ENCODE measurements around the gene CZIB. TPM values are rescaled to one million over a fixed set of nuclear protein-coding genes. Genes with fewer than 3 reads are reported as not detected.
A peak's percentile ranks its signal among the peaks of the same experiment; 100 is the strongest.

CZIB gene
- total and polyA plus RNA-seq, 2 of the 13 experiments (the other 11 are each of a cell fraction or from before 2014, with no cell fraction given) = 49.2 to 67.0 TPM

GRCh38 chr1:53176452-53177208 is 43.8 kb downstream of the CZIB start (continued):
- 0 out of 2 replicates have a peak, but pooled peaks have one; percentile 21 for TF ChIP-seq DRAP1 (CRISPR knock-in tag; IDR thresholded peaks at IDR 0.05)
- no peak for TF ChIP-seq CBFB (CRISPR knock-in tag; IDR thresholded peaks at IDR 0.05)
- no peak for TF ChIP-seq ZNF3 (CRISPR knock-in tag; IDR thresholded peaks at IDR 0.05)
- TF ChIP-seq IRF2 (CRISPR knock-in tag; IDR thresholded peaks at IDR 0.05) = no peak; the same call in 1 of the 2 replicates
- no peak for TF ChIP-seq CHD4 (IDR thresholded peaks at IDR 0.05; ENCODE audit: borderline replicate concordance, low read length)
- no peak for TF ChIP-seq PBX2 (CRISPR knock-in tag; IDR thresholded peaks at IDR 0.05)
- TF ChIP-seq ZFYVE20 (CRISPR knock-in tag; IDR thresholded peaks at IDR 0.05; ENCODE audit: borderline replicate concordance, low read depth) = no peak
- TF ChIP-seq ZNF746 (CRISPR knock-in tag; IDR thresholded peaks at IDR 0.05) = no peak
- TF ChIP-seq SATB2 (CRISPR knock-in tag; IDR thresholded peaks at IDR 0.05) = no peak
- 0 out of 2 replicates have a peak, but pooled peaks have one; percentile 33 for TF ChIP-seq ZBTB7B (CRISPR knock-in tag; IDR thresholded peaks at IDR 0.05)
- TF ChIP-seq SRSF1 (optimal IDR thresholded peaks at IDR 0.05; ENCODE audit: low read depth, low read length) = no peak
- no peak for TF ChIP-seq RFXANK (CRISPR knock-in tag; IDR thresholded peaks at IDR 0.05)
- no peak for TF ChIP-seq TP53 (CRISPR knock-in tag; conservative IDR thresholded peaks at IDR 0.05)
- TF ChIP-seq ZFP36L2 (CRISPR knock-in tag; IDR thresholded peaks at IDR 0.05) = no peak
- no peak for TF ChIP-seq BCL3 (CRISPR knock-in tag; IDR thresholded peaks at IDR 0.05)
- TF ChIP-seq ZNF468 (CRISPR knock-in tag; IDR thresholded peaks at IDR 0.05) = no peak
- no peak for TF ChIP-seq ZSCAN5A (CRISPR knock-in tag; IDR thresholded peaks at IDR 0.05; ENCODE audit: borderline replicate concordance)
- no peak for TF ChIP-seq ZNF362 (CRISPR knock-in tag; IDR thresholded peaks at IDR 0.05; ENCODE audit: borderline replicate concordance)
- no peak for TF ChIP-seq ZNF703 (CRISPR knock-in tag; IDR thresholded peaks at IDR 0.05; ENCODE audit: borderline replicate concordance)
- TF ChIP-seq ZBTB46 (CRISPR knock-in tag; IDR thresholded peaks at IDR 0.05; ENCODE audit: borderline replicate concordance) = no peak
- TF ChIP-seq ZNF616 (CRISPR knock-in tag; IDR thresholded peaks at IDR 0.05; ENCODE audit: low read depth) = no peak
- TF ChIP-seq RCOR2 (CRISPR knock-in tag; IDR thresholded peaks at IDR 0.05) = peak; percentile 35; the same call in 1 of the 2 replicates
- no peak for TF ChIP-seq MAZ (IDR thresholded peaks at IDR 0.05; ENCODE audit: borderline replicate concordance, low read depth, low read length)
- no peak; the same call in 1 of the 2 replicates for TF ChIP-seq MAZ (CRISPR knock-in tag; IDR thresholded peaks at IDR 0.05; ENCODE audit: low read depth)

All from HepG2 (cell line).